ENCODE results near the gene ATXN7. TPM values are rescaled to one million over a fixed set of nuclear protein-coding genes. Genes with fewer than 3 reads are reported as not detected.

The ATXN7 gene
- total RNA-seq, 1 donor from 2014 or later, result 5.1 TPM

DNA sequence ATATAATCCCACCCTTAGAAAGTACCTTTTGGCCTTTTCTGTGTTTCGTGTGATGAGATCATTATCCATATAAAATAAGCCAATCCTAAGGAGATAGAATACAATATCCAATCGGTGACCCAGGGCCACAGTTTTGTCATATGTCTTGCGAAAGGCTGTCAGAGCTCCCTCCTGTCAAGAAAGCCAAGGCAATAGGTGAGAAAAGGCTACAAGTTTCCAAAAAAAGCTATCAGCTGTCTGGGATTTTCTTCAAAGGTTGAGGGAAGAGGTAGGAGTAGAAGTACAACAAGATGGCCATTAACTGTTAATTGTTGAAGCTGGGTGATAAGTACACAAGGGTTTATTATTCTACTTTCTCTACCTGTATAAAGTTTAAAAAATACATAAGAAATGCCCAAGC lies 155.6 kb downstream of the ATXN7 start:
- DNase-seq (ENCODE audit: low read depth in 2 of 2), result no peak

DNA sequence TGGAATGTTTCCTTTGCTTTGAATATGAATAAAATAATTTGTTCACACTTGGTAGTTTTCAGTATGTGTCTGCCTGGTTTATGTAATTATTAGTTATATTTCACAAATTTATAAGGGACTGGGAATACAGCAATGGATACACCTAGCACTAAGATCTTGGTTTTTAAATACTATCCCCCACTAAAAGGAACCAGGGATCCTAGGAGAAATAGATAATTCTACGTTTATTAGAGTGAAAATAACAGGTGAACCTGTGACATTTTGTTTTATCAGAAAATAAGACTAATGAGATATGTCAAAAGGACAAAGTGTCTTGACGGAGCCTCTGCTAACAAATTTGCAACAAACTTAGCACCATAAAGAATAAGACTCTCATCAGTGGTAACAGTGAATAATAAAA lies 156.2 kb downstream of the ATXN7 start:
- no peak for DNase-seq (ENCODE audit: low read depth in 2 of 2)

DNA sequence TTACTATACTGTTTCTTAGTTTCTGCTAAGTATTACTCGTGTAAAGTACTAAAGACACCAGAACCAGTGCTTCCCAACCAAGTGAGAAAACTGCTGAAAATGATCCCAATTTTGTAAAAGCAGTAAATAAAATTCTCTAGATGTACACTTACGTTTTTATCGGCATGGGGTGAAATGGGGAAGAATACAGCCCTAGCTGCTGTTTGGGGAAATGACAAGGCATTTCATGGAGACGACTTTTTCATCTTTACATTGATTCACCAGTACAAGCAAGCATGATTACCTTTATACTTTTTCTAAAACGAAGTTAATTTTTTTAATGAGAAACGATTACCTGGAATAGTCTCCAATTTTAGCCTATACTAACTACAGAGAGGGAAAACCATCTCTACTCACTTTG lies 158.3 kb downstream of the ATXN7 start:
- no peak for DNase-seq (ENCODE audit: low read depth in 2 of 2)

DNA sequence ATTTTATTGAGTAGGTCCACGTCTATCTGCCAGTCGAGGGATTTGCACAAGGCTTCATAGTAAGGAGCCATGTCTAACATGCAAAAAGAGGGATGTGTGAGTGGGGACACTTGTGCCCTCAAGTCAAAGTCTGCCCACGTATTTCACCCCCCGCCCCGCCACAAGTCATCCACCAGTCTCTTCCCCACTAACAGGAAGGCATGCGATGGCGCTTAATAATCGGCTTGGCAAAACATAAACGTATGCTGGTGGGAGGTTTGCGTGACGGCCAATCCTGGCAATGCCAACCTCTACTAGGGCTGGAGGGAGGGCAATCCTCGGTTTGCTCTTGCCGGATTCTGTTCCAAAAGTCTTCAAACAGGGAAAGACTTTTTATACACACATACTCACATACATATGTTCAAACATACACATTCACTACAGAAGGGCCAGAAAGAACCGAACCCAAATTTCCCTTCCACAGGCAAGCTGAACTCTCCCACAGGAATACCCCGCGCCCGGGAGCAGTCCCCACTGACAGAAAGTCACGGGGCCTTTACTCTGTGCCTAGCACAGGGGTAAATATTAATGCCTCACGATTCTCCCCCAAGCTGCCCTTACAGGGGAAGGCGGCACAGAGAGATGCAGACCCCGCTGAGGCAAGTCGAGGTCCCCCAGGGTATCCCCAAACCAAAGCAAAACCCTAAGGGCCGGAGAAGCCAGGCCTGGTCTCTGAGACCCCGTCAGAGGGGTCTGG lies 159.0 kb downstream of the ATXN7 start:
- DNase-seq (ENCODE audit: low read depth in 2 of 2), result peak in 1 of 2 donors; percentile 73

DNA sequence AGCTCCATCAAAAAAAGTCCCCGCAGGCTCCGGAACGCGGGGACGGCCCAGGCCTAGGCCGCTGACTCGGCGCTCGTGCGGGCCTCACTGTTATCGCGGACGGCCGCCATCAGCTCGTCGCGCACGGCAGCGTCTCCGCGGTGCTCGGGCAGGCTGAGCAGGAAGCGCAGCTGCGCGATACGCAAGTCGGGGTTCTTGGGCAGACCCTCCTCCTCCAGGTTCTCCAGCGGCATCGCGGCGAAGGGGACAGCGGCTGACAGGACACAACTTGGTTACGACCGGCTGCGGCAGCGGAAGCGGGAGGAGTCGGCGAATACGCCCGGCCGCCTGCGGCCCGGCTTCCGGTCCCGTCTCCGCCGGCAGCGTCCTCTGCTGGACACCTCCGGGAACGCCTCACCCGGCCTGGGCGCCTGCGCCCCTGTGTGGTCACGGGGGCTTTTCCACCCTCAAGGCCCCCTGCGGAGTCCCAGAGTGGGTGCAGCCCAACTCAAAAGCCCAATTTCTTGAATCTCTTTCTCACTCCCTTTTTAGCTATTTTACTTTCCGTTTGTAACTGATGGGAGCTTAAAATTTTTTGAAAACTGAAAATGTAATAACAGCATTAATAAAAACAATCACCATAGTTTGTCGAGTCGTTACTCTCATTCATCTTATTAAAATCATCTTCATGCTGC lies 159.7 kb downstream of the ATXN7 start, which contains the start of gene PSMD6:
Gene PSMD6 (minus strand): TSS at position 308 of the 674 bp plus-strand sequence. CDS start 75 bp downstream, at position 233.
- peak; percentile 69 to 89 for DNase-seq (ENCODE audit: low read depth in 2 of 2)

DNA sequence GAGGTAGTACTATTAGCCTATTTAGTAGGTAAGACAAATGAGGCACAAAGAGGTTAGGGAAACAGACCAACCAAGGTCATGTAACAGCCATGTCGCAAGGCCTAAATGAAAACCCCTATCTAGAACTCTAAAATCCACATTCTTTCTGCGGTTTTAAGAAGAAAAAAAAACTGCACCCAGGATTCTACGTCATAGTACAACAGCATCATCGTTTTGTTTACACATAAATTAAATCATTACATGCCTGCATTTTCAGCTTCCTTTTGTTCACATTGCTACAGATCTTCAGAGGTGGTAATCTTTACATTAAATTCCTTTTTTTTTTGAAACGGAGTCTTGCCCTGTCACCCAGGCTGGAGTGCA lies 160.2 kb downstream of the ATXN7 start:
- no peak for DNase-seq (ENCODE audit: low read depth in 2 of 2)

DNA sequence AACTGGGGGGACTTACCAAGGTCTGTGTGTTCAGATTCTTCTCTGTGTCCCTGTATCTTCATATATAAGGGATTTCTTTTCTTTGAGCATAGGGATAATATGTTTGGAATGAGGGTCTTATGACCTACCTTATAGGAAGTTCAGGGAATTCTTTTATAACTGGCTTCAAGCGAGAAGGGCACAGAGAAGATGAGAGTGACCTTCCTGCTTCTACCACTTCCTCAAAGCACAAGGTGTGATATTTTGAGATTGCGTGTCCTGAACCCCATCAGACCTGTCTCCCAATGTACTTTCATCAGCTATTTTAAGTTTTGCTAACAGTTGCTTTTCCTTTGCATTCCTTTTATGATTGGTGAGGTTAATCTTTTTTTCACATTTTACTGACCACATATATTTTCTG lies 162.7 kb downstream of the ATXN7 start:
- DNase-seq (ENCODE audit: low read depth in 2 of 2), result no peak

DNA sequence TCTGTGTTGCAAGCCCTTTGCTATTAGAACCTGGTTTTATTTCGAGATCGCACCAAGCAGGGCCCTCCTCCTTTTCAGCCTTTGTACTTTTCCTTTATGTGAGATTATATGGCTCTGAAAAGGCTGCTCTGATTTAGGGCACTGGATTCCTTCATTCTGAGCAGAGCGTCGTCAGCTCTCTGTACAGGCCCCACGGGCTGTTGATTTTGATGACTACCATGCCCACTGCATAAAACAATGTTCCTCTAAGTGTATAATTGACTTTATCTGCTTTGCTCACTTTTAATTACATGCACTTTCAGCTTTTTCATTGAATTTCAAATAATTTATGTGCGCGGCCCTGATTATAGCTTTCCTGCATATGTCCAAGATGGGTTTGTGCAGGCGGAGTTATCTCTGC lies 164.0 kb downstream of the ATXN7 start:
- no peak for DNase-seq (ENCODE audit: low read depth in 2 of 2)

DNA sequence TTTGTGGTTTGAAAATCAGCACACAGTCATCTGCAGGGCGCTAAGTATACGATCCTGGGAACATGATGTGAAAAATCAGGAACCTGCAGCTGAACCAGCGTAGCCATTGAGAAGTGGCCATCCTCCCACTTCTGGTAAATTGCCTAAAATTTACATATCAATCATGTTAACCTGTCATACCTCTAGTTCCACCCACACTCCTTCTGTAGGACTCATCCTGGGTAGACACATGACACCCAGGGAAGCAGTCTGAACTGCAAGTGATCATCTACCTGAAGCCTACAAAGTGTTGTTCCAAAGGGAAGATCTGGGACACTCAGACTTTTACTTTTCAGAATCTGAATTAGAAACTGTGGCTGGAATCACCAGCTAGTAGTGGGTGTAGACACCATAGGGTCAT lies 165.1 kb downstream of the ATXN7 start:
- DNase-seq (ENCODE audit: low read depth in 2 of 2), result no peak

DNA sequence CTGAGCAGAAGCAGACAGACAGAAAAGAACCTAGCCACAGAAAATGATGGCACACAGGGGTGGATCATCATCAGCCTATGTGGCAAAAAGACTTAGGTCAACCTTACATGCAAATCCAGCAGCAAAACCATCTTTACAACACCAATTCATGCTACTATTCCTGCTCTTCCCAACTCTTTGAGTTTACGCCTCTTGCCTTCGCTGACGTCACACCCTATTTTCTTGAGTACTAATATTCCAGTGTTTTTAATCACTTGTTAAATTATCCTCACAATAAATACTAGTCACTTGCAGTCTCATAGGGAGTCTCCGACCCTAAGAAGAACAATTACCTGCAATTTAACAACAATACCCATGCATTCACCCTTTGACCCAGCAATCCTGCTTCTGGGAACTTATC lies 165.6 kb downstream of the ATXN7 start:
- DNase-seq (ENCODE audit: low read depth in 2 of 2), result no peak

DNA sequence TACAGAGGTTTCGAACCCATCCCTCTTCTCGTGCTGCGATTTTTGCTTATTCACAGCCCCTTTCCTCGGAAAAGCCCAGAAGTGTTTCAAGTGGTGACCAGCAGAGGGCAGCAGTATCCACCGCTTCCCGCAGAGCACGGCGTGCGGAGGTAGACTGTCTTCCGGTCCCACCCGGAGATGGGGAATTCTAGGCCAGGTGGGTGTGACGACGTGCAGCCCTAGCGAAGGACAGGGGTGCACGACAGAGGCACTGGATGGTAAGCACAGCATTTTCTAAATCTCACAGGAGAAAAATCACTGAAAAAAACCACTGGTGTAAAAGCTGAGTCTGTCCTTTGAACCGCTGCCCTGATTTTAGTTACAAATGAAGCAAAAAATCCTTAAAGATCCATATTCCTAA lies 167.1 kb downstream of the ATXN7 start:
- peak; percentile 36 to 57 for DNase-seq (ENCODE audit: low read depth in 2 of 2)

DNA sequence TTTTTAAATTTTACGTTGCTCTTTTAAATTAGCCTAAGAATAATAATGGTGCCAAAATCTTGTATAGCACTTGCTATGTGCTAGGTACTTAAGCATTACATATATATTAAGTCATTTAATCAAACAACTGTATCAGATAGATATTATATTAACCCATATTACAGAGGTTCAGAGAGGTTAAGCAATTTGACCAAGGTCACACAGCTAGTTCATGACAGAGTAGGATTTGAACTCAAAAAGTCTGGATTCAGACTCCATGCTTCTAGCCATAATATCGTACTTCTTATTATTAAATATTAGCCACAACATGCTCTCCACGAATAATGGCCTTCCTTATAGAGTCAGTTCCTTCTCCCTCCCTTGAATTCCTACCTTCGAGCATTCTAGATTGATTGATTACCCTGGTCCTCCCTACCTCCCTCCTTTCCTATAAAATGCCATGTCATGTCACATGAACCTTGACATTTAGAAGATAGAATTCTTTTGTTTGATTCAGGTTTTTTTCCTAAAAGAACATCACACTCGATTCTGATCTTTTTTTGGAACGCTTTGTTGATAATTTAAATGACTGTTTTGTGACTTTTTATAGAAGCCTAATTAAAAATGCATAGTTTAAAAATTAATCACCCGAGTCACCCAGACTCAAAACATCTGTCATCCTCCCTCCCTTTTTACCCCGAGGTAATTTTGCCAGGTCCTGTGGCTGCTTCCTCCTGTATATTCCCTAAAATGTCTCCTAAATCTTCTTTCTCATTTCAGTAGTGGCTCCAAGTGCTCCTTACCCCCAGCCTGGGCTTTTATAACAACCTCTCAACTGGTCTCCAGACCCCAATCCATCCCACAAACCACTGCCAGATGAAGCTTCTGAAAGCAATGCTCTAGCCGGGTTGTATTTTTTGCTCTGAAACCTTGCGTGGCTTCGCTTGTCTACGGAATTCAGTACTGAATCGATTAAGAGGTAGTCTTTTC lies 168.2 kb downstream of the ATXN7 start:
- DNase-seq (ENCODE audit: low read depth in 2 of 2), result no peak

DNA sequence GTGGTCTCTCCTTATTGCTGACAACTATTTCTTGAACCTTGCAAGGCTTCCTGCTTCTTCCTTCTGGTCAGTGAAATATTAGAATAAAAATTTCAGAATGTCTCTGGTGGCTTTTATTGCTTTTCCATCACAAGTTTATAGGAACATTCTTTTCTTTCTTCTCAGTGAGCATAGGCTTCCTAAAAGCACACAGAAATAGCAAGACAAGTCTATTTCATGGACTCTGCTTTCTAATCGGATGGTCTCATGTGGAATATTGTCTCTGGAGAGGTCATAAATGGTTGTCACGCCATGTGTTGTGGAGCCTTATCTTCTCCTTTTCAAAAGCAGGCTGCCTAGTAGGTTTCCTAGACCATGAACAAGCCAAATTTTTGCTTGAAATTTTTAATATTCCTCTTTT lies 169.4 kb downstream of the ATXN7 start:
- DNase-seq (ENCODE audit: low read depth in 2 of 2), result no peak

DNA sequence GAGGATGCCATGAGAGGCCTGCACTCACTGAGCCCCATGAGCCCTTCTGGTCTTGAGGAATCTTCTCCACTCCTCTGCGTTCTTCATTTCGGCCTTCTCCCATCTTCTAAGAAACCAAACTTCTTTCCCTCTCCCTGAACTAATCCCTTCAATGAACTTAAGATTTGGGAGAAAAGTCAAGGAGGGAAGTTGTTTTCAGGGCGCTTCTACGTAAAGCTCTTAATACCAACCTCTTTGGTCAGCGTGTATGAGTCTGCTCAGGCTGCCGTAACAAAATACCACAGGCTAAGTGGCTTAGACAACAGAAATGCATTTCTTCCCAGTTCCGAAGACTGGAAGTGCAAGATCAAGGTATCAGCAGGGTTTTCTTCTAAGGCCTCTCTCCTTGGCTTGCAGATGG lies 173.4 kb downstream of the ATXN7 start:
- no peak for DNase-seq (ENCODE audit: low read depth in 2 of 2)

DNA sequence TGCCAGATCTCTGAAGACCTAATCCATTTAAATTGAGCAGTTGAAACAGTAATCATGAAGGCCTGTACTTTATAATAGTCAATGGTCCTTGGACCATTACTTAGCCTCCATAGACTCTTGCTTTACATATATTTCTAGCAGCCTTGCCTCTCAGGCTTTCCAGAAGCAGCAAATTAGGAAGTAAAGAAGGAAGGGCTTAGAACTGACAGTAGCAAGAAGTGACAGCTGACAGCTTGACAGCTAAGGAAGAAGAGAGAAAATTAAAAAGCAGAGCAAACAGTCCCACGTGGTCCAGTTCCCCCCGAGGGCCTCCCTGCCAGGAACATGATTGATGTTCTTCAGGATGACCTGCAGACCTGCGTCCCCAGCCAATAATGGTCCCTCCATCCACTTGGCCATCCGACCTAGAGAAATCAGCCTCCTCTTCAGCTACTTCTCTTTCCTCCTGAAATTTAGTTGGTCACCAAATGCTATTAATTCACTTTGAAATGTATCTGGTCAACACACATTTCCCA lies 174.6 kb downstream of the ATXN7 start:
- no peak for DNase-seq (ENCODE audit: low read depth in 2 of 2)

DNA sequence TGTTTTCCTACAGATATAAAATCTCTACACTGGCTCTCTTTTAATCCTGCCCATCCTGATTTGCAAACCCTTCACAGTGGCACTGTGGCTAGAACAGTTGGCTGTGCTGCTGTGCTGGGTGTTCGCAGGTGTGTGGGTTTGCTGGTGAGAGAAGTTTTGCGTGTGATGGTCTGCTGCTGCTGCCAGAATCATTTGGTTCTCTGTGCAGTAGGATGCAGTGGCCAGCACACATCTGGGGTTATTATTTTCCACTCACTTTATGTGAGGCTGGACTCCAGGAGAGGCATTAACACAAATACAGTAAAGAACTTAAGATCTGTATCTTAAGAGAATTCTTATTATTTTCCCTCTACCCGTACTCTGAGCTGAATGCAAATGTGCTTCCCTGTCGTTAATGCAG lies 175.7 kb downstream of the ATXN7 start:
- DNase-seq (ENCODE audit: low read depth in 2 of 2), result no peak

DNA sequence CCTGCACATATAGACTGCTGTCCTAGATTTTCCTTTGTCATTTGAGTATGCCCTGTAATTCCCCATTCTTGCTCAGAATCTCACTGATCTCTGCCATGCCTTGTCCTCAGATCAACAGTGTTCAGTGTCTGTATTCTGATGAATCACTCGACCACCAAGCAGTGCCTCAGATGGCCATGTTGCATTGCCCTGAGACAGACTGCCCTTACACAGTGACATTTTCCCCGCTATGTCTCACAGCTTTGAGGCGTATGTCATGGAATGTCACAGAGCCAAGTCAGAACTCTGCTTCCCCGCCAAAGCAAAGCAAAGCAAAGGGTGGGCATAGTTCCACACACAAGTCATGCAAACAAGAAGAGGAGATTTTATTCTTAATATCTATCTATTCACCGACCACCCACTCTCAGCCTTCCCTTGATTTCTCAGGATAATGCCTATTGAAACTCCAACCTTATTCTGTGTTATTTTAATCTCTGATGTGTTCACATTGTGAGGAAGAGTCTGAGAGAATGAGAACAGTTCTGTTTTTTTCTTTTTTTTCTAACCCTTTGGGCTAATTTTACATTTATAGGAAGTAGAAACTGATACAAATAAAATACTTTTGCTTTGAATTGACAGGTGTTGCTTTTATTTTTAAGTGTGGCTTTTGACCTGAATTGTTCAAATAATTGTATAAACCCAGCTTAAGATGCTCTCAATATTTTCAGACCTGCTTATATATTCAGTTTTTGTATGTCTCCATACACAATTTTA lies 176.5 kb downstream of the ATXN7 start:
- DNase-seq (ENCODE audit: low read depth in 2 of 2), result no peak

DNA sequence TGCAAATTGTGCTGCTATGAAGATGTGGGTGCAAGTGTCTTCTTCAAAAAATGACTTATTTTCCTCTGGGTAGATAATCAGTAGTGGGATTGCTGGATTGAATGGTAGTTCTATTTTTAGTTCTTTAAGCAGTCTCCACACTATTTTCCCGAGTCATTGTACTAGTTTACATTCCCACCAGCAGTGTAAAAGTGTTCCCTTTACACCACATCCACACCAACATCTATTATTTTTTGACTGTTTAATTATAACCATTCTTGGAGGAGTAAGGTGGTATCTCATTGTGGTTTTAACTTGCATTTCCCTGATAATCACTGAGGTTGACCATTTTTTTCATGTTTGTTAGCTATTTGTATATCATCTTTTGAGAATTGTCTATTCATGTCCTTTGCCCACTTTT lies 179.3 kb downstream of the ATXN7 start:
- DNase-seq (ENCODE audit: low read depth in 2 of 2), result no peak

DNA sequence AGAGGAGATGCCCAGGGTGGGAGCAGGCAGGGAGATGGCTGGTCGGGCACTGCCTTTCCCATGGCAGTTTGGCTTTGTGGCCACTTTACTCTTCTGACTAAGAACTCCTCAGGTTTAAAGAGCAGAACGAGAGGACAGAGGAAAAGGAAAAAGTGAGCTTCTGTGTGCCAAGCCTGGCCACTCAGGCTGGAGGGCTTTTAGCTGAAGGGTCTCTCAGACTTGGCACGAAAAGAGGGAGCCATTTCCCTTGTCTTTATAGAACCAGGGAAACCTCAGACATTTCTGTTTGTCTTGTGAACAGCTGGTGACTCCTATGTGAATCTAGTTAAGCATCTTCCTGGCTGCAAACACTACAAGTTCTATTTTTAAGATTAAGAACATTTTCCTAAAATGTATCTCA lies 182.9 kb downstream of the ATXN7 start:
- DNase-seq (ENCODE audit: low read depth in 2 of 2), result no peak

DNA sequence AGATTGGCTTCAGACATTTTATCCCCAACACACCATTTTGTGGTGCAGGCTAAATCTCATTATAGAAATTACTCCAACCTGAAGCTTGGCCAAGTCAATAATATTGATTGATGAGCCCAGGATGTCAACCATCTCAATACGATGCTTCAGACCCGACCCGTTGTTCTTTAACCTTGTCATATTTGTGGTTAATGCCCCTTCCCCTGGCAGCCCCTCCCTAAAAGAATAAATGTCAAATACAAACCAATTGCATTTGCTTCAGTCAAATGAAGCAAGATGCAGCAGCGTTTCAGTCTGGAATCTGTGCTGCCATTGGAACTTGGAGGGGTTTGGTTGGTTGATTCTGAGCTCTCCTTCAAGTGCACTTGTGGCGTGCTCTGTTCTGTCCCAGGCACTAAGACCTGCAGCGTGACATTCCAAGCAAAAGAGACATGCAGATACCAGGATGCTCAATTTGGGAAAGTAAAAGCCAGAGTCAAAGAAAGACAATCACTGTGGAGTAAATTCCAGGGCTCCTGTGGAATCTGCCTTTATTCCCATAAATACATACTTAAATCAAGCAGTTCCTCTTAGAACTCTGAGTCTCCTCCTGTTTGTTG lies 183.4 kb downstream of the ATXN7 start:
- DNase-seq (ENCODE audit: low read depth in 2 of 2), result no peak

DNA sequence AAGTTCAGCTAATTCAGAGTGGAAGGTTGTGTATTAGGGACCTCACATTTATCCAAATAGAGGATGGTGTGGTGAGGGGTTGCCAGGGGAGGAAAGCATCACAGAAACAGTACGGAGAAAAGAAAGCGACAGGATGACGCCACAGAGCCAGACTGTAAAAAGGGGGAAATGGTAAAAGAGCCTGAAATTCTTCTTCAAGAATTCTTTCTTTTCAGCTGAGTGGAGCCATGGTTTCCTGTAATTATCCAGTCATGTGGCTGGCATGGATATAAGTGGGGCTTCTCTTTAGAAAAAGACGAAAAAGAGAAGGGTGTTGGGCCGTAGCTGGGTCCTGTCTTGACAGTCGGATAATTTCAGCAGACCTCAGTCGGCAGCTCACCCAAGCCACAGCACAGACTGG lies 184.1 kb downstream of the ATXN7 start:
- DNase-seq (ENCODE audit: low read depth in 2 of 2), result no peak

All from dermis microvascular lymphatic vessel endothelial cell (primary cell).